Body of pancreas (tissue), 4 donors: ENCODE results near the gene TF.

ENCODE experiments used
- CTCF ChIP-seq, 7 experiments: fragments of 450-650 bp in 4 of 7; fragments of 200-600 bp in 3 of 7; sonication (generic) in 3 of 7; IDR thresholded peaks; one replicate each; pipeline ENCODE4 v1.5.1; 2016 to 2019; ENCODE audit warnings: antibody characterized with exemption in 7 of 7
- POLR2A ChIP-seq, 3 donors: fragments of 450-650 bp; IDR thresholded peaks; one replicate each; pipeline ENCODE4 v1.6.1; 2016; ENCODE audit warnings: antibody characterized with exemption in 3 of 3, mild to moderate bottlenecking in 2 of 3

GRCh38 chr3:133699903-133700302 lies 46.3 kb upstream of the TF start:
- TF ChIP-seq CTCF (IDR thresholded peaks at IDR 0.05) (no peak), POLR2A (IDR thresholded peaks at IDR 0.05) (no peak)
